Eye (tissue), 1 donor: ENCODE data around the gene PRPF40B.
A peak's percentile ranks its signal among the peaks of the same experiment; 100 is the strongest.

Experiments
- DNase-seq: peaks from one replicate; pipeline ENCODE4 v3.0.0-alpha.2; 2015

PRPF40B gene

DNA sequence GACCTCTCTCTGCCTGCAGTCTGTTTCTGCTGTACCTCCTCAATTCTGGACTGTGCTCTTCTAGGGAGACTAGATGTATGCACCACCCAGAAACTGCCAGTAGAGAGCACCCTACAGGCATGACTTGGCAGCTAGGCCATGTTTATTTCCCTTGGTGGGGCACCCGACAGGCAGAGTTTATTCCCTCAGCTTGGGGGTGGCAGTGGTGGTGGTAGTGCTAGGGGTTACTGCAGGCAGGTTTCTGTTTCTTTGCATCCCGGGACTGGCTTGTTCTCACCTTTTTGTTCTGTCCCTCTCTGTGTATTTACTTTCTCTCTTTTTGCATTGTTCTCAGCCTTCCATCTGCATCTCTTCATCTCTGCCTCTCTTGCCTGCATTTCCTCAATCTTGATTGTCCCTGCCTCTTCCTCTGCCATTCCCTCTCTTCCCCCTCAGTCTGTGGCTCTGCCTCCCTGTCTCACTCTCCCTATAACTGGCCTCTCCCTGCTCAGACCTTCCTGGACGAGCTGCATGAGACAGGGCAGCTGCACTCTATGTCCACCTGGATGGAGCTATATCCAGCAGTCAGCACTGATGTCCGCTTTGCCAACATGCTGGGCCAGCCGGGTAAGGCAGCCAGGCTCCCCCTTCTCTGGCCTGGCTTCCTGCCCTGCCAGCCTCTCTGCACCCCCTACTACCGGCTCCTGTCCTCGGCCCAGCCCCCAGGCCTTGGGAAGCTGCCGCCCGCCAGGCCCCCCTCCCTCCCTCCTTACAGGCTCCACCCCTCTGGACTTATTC lies 13.8 kb downstream of the PRPF40B start:
- peak; percentile 83 for DNase-seq

DNA sequence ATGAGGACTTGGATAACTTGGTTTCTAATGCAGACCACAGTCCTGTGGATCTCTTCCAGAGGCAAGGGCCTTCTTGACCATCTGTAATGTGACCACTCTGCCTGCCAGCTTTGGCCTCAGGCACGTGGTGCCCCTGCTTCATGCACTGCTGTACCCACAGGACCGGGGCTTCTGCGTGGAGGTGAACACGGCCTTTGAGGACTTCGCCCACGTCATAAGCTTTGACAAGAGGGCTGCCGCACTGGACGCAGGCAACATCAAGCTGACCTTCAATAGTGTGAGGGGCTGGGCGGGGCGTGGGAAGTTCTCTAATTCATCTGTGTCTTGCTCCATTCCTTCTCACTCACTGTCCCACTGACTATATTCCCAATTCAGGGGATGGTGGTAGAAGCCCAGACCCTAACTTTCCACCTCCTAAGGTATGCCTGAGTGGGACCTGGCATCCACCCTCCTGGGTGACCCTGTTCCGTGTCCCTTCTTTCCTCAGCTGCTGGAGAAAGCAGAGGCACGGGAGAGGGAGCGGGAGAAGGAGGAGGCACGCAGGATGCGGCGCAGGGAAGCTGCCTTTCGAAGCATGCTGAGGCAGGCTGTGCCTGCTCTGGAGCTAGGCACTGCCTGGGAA lies 18.5 kb downstream of the PRPF40B start:
- DNase-seq, result no peak

DNA sequence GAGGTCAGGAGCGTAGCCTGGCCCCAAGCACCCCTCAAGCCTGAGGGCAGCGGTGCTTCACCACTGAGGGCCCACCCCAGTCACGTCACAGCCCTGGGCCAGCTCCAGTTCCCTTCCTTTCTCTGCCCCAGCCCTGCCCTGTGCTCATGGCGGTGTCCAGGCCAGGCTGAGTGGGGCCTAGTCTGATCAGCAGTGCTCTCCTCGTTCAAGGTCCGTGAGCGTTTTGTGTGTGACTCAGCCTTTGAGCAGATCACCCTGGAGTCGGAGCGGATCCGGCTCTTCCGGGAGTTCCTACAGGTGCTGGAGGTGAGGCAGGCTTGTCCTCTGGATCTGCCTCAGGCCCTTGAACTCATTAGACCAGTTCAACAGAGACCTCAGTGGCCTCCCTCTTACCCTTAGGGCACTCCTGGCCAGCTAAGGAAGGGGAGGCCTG lies 19.0 kb downstream of the PRPF40B start:
- no peak for DNase-seq

DNA sequence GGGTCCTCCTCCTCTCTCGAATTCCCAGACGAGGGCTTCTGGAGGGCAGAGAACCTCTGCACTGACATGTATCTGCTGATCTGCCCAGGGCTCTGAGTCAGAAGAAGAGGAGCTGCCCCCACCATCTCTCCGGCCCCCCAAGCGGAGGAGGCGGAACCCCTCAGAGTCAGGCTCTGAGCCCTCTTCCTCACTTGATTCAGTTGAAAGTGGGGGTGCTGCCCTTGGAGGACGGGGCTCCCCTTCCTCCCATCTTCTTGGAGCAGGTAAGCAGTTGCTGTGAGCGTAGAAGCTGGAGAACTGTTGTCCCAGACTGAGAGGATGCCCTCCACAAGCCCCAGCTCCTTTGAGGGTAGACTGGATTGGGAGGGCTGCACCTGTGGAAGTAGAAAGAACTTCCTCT lies 19.8 kb downstream of the PRPF40B start:
- DNase-seq, result no peak

DNA sequence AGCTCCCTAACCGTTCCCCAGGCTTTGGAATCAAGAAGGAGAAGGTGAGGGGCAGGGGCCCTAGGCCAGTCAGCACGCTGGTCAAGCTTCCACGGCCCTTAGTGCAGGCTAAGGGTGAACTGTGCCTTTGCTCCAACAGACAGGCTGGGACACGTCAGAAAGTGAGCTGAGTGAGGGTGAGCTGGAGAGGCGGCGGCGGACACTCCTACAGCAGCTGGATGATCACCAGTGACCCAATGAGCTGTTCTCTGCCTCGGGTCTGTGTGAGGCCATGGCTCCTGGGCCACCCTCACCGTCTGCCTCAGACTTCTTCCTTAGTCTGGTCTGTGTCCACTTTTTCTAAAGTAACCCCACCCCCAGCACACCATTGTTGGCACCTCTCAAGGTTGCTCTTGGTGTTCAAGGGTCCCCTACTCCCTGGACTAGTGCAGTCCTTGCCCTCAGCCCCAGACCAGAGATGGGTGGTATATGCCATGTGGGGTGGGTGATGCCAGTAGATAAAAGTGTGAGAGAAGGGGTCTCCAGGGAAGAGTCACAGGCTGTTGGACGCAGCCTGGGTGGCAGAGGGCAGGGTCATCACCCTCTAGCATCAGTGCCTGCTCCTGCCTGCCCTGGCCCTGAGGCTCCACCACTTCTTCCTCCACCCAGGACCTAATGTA lies 20.7 kb downstream of the PRPF40B start:
- no peak for DNase-seq

DNA sequence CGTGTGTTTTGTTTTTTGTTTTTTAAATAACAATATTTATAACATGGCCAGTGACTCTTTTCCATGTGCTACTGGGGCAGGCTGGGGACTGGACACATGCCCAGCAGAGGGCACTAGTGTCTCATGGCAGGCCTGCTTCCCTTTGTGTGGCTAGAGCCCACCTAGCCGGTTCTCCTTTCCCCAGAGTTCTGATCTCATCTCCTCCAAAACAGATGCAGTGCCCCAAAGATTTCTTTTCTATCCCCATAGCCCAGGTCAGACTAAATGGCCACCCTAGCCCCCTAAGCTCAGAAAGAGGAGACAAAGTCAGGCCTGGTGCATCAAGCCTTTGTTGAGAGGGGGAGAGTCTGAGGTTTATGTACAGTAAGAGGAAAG lies 21.2 kb downstream of the PRPF40B start:
- DNase-seq, result peak; percentile 93

DNA sequence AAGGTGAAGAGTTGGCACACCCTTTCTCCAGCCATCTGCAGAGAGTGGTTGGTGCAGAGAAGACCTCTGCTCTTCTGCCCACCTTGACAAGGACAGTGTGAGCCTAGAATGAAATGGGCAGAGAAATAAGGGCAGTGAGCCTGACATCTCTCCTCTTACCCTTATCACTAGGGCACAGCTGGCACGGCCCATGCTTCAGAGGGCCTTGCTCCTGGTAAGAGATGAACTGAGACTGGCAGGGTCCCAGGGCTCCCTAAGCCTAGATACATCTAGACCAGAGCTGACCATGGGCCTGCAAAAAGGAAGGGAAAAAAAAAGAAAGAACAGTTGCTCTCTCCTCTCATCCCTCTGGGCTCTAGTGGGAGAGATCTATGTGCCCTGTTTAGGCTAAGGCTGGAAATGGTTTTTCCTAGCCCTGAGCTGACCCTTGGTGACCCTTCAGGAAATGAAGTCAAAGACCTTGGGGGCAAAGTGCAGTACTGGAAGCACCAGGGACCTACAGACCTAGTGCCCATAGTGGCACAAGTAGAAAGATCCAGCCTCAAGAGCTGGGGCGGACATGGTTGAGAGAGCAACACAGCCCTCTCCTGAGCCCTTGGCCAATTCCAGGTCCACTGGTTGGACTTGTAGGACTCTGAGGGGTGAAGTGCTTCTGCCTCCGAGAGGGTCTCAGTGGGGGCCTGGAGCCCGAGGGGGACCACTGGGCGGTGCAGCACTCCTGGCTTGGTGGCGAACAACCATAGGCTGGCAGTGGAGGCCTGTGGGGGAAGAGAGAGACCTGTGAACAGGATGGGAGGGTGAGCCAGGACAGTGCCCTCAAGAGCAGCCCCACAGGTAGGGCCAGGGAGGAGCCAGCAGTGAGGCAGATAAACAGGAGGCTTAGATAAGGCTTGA lies 22.0 kb downstream of the PRPF40B start:
- no peak for DNase-seq

DNA sequence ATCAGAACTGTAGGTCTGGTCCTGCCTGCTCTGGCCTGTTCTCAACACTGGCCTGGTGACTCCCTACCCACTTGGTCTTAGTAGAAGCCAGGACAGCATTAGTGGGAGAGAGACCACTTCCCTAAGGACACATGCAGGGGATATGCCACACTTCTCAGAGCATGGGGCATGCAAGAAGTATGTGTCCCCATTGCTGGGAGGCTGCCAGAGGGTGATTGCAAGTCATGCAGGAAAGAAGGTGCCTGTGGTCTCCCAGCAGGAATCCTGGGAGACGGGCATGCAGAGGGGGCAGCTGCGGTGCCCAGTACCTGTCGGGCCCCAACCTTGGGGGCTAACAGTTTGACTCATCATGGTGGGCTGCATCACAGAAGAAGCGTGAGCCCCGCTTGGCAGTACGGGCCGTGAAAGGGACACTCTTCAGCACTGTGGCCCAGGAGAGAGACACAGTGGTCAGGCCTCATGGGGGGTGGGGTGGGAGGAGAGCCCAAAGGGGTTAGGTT lies 23.0 kb downstream of the PRPF40B start:
- no peak for DNase-seq

DNA sequence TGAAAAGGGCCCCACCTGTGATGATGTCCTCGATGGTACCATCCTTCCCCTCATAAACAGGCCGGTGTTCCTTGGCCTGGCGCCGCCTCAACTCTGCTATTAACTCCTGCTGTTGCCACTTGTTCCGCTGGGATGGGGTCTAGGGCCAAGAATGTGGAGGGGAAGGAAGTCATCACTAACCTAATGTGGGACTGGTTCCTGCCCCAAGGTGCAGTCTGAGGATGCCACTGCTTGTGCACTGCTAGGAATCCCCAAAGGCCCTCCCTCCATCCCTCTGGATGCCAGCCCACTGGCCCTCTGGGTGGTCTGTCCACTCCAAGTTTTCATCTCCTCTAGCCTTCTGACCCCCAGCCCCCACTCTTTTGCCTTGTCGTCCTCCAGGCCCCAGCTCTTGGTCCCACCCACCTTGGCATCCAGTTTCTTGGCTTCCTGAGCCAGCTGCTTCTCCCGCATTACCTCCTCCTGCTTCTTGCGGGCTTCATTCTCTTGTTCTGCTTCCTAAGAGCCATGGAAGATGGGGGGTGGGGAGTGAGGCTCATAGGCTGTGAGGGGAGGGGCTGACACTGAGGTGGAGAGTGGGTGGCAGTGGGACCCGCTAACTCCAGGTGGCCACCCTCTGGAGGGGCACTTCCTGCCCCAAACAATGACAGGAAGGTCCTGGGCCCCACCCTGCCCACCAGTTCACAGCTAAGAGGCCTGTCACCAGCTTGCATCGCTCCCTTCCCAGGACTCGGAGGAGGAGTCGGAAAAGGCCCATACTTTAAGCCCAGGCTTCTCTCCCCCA lies 23.7 kb downstream of the PRPF40B start:
- DNase-seq, result no peak

DNA sequence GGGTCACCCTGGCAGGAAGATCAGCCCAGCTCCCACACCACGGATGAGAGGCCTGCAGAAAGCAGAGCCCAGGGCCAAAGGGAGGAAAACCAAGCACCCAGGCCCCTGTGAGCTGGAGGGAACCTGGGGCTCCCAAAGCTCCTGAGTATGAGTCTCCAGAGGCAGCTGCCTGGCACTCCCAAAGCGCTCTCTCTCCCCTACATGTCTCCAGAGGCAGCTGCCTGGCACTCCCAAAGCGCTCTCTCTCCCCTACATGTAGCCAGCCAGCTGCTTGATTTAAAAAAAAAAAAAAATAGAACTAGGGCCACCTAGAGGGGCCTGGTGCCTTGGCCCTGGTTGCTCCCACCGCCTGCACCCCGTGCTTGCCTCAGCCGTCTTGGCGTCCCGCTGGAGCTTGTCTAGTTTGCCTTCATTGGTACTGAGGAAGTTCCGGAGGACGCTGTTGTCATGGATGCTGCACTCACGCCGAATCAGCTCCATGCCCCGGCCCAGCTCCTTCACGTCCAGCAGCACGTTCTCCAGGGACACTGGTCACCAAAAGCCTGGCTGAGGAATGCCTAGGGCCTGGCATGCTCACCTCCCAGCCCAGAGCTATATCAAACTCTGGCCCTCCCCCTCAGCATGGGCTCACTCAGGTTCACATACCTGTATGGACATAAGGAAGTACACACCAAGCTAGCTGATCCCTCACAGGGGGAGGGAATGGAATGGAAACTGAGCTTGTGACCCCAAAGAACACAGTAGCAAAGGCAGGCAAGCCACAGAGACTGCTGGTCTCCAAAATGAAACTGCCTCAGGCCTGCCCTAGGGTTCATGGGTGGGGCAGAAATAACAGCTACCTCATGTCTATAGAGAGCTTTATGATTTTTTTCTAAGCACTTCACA lies 24.7 kb downstream of the PRPF40B start:
- DNase-seq, result no peak

DNA sequence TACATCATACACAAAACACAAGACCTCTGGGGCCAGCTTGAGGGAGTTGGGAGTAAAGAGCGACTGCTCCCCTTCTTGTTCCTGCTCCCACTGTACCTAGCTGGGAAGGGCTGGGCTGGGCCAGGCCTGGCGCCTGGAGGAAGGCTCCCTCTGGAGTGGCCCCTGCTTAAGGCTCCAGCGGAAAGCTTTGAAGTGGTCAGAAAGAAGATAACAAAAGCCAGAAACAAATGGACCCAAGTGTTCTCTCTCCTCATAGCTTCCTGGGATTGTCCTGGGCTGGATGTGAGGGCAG lies 25.3 kb downstream of the PRPF40B start:
- peak; percentile 22 for DNase-seq

DNA sequence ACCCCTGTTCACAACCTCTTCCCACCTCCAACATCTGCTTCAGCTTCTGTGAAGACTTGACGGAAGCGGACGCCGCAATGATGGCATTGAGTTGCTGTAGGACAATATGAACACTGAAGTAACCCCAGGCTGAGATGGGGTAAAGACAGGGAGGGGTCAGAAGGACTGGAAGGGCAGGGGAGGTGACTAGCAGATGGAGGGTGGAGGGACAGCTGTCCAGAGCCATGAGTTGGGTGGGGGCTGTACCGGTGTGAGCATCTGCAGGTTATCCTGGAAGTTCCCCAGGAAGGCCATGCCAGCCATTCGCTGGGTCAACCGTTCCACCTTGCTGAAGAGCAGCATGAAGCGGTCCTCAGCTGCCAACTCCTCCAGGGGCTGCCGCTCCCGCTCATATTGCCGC lies 26.1 kb downstream of the PRPF40B start:
- DNase-seq, result no peak

DNA sequence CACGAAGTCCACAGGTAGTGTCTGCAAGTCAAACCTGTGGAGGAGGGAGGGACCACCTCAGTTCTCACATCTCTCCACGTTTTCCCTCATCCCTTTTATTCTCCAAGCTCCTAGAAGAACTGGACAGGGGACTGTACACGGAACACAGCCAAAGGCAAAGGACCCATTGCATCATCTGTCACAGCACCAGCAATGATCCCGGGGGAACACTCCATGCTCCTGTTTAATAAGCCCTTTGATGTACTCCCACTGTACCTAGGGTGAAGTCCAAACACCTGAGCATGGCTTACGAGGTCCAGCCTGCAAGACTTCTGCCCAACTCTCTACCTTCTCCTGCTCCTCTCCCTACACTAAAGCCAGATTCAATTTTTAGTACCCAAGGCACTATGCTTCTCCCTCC lies 26.5 kb downstream of the PRPF40B start:
- DNase-seq, result no peak

DNA sequence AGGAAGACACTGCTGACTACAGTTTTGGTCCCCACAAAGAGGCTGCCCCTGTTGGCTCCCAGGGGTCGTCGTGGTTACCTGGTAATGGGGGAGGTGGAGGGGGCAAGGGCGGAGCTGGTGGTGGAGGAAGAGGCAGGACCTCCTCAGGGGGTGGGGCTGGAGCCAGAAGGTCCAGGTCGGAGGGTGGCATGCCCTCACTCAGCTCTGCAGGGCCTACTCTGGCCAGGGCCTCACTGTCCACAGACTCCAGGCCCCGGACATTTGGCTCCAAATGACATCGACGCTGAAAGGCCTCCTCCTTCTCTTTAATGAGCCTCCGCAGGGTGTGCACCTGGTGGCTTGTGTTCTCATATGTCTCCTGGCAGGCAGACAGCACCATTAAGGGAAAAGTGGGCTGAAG lies 28.5 kb downstream of the PRPF40B start:
- no peak for DNase-seq

DNA sequence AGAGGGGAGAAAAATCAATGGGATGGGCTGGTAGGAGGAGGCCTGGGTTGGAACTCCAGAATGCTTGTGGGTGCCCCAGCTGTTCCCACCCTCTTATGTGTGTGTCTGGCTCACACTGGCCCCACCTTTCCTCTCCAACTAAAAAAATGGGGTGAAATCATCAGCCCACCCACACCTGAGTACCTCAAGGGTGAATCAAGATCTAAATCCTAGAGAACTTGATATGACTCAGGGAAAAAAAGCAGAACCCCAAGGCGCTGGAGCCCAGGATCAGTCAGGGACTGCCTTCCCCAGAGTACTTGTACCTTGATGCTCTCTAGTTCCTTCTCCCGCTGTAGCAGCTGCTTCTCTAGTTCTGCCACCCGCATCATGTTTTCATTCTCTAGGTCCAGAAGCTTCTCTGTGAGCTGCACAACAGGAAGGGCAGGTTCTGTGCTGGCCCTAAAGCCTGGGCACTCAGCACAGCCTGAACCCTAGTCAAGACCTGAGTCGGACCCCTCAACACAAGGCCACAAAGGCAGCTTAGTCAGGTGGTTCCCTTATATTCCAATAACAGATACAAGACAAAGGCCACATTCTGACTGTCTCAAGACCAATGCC lies 29.7 kb downstream of the PRPF40B start:
- DNase-seq, result no peak

DNA sequence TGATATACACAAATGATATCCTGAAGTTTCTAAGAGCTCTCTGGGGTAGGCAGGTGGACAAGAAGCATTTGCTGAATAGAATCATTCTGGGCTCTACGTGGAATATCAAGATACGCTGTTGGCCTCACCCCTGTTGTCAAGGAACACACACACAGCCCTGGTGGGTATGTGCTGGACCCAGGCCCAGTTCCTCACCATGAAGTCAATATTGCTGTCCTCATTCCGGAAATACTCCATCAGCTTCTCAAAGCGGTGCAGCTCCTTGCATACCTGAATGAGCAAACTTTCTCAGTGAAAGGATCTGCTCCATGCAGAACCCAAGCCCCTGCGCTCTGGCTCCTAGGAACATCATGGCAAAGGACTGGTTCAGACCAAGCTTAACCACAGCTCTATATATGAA lies 31.4 kb downstream of the PRPF40B start:
- DNase-seq, result no peak

DNA sequence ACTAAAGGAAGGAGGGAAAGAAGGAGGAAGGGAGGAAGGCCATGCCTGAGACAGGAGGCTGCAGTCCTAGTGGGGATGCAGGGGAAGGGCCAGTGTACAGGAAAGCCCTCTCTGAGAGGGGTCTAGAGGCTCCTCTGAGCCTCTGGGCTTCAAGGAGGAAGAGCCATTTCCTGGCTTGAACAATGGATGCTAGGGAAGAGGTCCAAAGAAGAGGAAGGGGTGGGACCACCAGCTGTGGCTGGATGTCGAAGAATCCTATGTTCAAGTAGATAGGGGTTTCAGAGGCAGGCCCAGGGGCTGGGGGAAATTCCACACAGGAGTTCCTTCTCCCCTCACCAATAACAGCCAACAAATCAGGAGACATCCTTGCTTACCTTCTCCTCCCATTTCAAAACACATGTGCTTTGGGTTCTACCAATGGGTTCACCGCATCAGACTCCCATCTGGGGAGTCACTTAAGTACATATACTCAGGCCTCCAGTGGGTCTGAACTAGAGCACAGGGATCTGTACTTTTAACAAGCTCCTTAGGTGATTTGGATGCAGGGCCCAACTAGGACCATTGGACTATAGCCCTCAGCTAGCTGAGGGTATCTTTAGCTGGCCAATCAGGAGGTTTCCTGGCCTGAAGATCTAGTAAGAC lies 32.4 kb downstream of the PRPF40B start:
- no peak for DNase-seq

DNA sequence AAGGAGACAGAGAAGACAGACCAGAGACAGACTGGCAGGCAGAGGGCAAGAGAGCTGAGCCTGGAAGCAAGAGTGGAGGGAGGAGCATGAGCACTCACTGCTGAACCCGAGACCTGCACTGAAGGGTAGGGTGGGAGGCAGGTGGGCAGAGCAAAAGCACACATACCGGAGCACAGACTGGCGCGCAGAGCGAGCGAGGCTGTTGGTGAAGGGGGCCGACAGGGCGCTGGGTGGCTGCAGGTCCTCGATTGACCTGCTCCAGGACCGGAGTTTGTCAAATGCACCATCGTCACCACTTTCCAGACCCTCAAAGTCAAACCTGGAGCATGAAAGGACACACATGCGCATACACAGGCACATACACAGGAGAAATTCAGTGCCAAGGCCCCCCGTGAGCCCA lies 34.9 kb downstream of the PRPF40B start:
- DNase-seq, result no peak

DNA sequence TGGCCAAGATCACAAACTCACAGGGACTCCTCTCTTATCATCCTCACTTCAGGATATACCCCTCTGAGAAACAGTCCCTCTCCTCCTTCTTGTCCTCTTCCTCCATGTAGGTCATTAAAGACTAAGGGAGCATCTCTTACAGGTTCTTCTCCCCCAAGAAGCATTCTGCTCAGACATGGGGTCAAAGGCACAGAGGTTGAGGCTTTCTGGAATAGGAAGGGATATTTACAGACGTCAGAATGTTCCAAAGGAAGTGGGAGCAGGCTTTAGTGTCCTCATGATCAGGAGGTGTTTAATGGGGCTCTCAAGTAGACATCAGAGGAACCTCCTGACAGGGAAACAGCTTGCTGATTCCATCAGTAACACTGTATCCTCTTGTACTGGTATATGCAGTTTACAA lies 36.4 kb downstream of the PRPF40B start:
- no peak for DNase-seq

DNA sequence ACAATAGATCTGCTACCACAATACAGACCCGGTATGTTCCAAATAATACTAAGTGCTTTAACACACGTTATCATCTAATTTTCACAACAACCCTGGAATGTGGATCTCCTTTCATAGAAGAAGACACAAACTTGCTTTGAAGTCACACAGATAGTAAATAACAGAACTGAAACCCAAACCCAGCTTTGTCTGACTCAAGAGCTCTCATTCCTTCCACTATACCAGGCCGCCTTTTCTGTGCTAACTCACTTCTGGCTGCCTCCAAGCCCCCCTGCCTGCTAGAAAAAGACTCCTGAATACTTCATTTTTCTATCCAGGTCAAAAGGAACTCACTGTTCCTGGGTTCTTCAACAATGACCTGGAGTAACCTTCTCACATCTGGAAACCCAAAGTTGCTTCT lies 37.8 kb downstream of the PRPF40B start:
- DNase-seq, result no peak
